ENCODE results near the gene STRN. TPM values are rescaled to one million over a fixed set of nuclear protein-coding genes. Genes with fewer than 3 reads are reported as not detected.
A peak's percentile ranks its signal among the peaks of the same experiment; 100 is the strongest.

The STRN gene
- total RNA-seq, 1 donor from 2014 or later: 19.2 TPM

DNA sequence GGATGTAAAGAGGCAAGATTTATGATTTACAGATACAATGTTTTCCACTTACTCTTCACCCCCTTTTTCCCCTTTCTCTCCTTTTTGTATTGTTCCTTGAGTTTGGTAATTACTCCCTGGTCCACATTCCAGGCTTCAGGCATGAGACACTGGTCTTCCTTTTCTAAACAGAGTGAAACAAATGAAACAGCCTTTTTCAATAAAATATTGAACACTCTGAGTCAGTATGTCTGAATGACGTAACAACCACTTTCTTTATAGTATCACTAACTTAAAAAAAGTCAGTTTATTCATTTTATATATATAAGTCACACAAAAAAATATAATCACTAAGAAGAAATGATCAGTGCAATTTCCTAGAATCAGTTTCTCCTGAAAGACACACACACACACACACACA lies 79.7 kb downstream of the STRN start:
- FAIRE-seq (no peak), DNase-seq (ENCODE audit: low read depth) (no peak)
- no peak overlapping the region for H3K4me3 ChIP-seq (ENCODE audit: low read depth, low read length)
- no peaks in the 10 kb centered on the region for H3K27me3 ChIP-seq (ENCODE audit: control insufficient read depth, insufficient read depth, low read length)
- TF ChIP-seq CTCF (IDR thresholded peaks at IDR 0.05; ENCODE audit: insufficient read depth, low read length, severe bottlenecking): no peak
- peaks cover 9% of the 10 kb centered on the region for H3K36me3 ChIP-seq (ENCODE audit: control insufficient read depth, insufficient read depth, low read length)

DNA sequence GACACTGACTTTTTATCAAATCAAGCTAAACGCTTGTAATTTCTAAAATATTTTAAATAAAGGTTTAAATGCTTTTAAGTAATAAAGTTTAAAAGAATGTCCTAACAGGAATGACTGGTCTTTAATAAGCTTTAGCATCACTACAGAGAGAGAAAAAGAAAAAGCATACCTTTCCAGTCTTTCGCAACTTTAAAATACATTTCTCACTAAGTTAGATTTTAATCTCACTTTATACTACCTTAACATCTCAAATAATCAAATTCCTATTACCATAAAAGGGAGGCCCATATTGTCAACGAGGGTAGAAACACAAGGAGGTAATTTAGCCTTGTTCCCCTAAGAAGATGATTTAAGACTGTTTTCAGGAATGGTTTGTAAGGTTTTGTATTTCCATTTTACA lies 80.7 kb downstream of the STRN start:
- no peak for TF ChIP-seq CTCF (IDR thresholded peaks at IDR 0.05; ENCODE audit: insufficient read depth, low read length, severe bottlenecking)
- H3K4me3 ChIP-seq (ENCODE audit: low read depth, low read length): no peak overlapping the region
- peaks cover 9% of the 10 kb centered on the region for H3K36me3 ChIP-seq (ENCODE audit: control insufficient read depth, insufficient read depth, low read length)
- no peaks in the 10 kb centered on the region for H3K27me3 ChIP-seq (ENCODE audit: control insufficient read depth, insufficient read depth, low read length)
- FAIRE-seq: no peak
- no peak for DNase-seq (ENCODE audit: low read depth)

- peaks cover 12% of the 10 kb centered on the region for H3K36me3 ChIP-seq (ENCODE audit: control insufficient read depth, insufficient read depth, low read length)
- FAIRE-seq (no peak), DNase-seq (ENCODE audit: low read depth) (no peak)
- no peak overlapping the region for H3K4me3 ChIP-seq (ENCODE audit: low read depth, low read length)
- H3K27me3 ChIP-seq (ENCODE audit: control insufficient read depth, insufficient read depth, low read length): no peaks in the 10 kb centered on the region
- no peak for TF ChIP-seq CTCF (IDR thresholded peaks at IDR 0.05; ENCODE audit: insufficient read depth, low read length, severe bottlenecking)
These were observed 83.8 kb downstream of the STRN start for GRCh38 chr2:36882532-36882931.

GRCh38 chr2:36881816-36882215 lies 84.5 kb downstream of the STRN start:
- TF ChIP-seq CTCF (IDR thresholded peaks at IDR 0.05; ENCODE audit: insufficient read depth, low read length, severe bottlenecking): no peak
- Histone ChIP-seq H3K4me3 (ENCODE audit: low read depth, low read length) (no peak overlapping the region), H3K27me3 (ENCODE audit: control insufficient read depth, insufficient read depth, low read length) (no peaks in the 10 kb centered on the region), H3K36me3 (ENCODE audit: control insufficient read depth, insufficient read depth, low read length) (peaks cover 12% of the 10 kb centered on the region)
- no peak for DNase-seq (ENCODE audit: low read depth)
- no peak for FAIRE-seq

DNA sequence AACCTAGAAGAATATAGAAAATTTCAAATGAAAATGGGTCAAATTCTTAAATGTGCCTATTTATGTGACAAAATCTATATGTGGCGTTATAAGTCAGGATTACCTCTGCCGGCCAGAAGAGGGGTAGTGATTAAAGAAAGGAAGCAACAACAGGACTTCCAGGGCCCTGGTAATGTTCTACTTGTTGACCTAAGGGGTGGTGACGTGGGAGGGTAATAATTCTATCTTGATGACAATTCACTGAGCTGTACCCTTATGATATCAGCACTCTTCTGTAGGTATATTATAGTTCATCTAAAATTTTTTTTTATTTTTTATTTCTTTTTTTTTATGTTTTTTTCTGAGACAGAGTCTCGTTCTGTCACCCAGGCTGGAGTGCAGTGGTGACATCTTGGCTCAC lies 87.9 kb downstream of the STRN start:
- Histone ChIP-seq H3K36me3 (ENCODE audit: control insufficient read depth, insufficient read depth, low read length) (peaks cover 7% of the 10 kb centered on the region), H3K27me3 (ENCODE audit: control insufficient read depth, insufficient read depth, low read length) (no peaks in the 10 kb centered on the region), H3K4me3 (ENCODE audit: low read depth, low read length) (no peak overlapping the region)
- no peak for TF ChIP-seq CTCF (IDR thresholded peaks at IDR 0.05; ENCODE audit: insufficient read depth, low read length, severe bottlenecking)
- DNase-seq (ENCODE audit: low read depth): no peak
- FAIRE-seq: no peak

GRCh38 chr2:36871068-36871707 lies 95.1 kb downstream of the STRN start:
- no peak for TF ChIP-seq CTCF (IDR thresholded peaks at IDR 0.05; ENCODE audit: insufficient read depth, low read length, severe bottlenecking)
- peak; percentile 75 for DNase-seq (ENCODE audit: low read depth)
- H3K27me3 ChIP-seq (ENCODE audit: control insufficient read depth, insufficient read depth, low read length): no peaks in the 10 kb centered on the region
- no peak for FAIRE-seq
- peaks cover 8% of the 10 kb centered on the region for H3K36me3 ChIP-seq (ENCODE audit: control insufficient read depth, insufficient read depth, low read length)
- H3K4me3 ChIP-seq (ENCODE audit: low read depth, low read length): no peak overlapping the region
